Activated naive CD8-positive, alpha-beta T cell (primary cell): ENCODE measurements around the gene SGIP1.

Source experiments
- H3K27ac Mint-ChIP-seq: one replicate; pipeline ENCODE4 v1.8.0; 2021; ENCODE audit warnings: mixed read lengths
- H3K27me3 Mint-ChIP-seq: one replicate; pipeline ENCODE4 v1.8.0; 2021; ENCODE audit warnings: mixed read lengths
- H3K36me3 Mint-ChIP-seq: one replicate; pipeline ENCODE4 v1.8.0; 2021; ENCODE audit warnings: mixed read lengths
- H3K4me1 Mint-ChIP-seq: one replicate; pipeline ENCODE4 v1.8.0; 2021; ENCODE audit warnings: low read depth, mixed read lengths
- H3K4me3 Mint-ChIP-seq: one replicate; pipeline ENCODE4 v1.8.0; 2021; ENCODE audit warnings: mild to moderate bottlenecking, mixed read lengths
- H3K9me3 Mint-ChIP-seq: one replicate; pipeline ENCODE4 v1.8.0; 2021; ENCODE audit warnings: low read depth, mixed read lengths

The SGIP1 gene

GRCh38 chr1:66596191-66596590 is 62.2 kb downstream of the SGIP1 start:
- peaks cover 12% of the 10 kb centered on the region for H3K27me3 Mint-ChIP-seq
- H3K27ac Mint-ChIP-seq, result no peak overlapping the region
- no peaks in the 10 kb centered on the region for H3K9me3 Mint-ChIP-seq
- H3K4me3 Mint-ChIP-seq, result no peak overlapping the region
- H3K36me3 Mint-ChIP-seq, result no peaks in the 10 kb centered on the region
- H3K4me1 Mint-ChIP-seq, result no peaks in the 10 kb centered on the region

- Mint-ChIP-seq H3K9me3 (no peaks in the 10 kb centered on the region), H3K4me1 (no peaks in the 10 kb centered on the region), H3K27me3 (peaks cover 12% of the 10 kb centered on the region), H3K27ac (no peak overlapping the region), H3K36me3 (no peaks in the 10 kb centered on the region), H3K4me3 (no peak overlapping the region)
These were observed 63.5 kb downstream of the SGIP1 start for GRCh38 chr1:66597500-66597899.

DNA sequence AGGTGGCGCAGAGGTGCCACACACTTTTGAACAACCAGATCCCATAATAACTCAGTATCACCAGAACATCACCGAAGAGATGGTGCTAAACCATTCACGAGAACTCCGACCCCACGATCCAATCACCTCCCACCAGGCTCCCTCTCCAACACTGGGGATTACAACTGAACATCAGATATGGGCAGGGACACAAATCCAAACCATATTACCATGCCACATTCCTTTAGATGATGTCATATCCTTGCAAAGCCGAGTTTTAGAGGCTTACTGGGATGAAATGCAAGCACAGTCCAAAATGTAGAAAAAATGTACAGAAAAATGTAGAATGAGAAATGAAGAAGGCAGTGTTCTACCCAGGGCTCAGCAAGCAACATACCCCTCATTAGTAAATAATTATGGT is 64.7 kb downstream of the SGIP1 start:
- Mint-ChIP-seq H3K4me1 (no peaks in the 10 kb centered on the region), H3K4me3 (no peak overlapping the region), H3K36me3 (no peaks in the 10 kb centered on the region), H3K9me3 (no peaks in the 10 kb centered on the region), H3K27me3 (peaks cover 12% of the 10 kb centered on the region), H3K27ac (no peak overlapping the region)

- H3K4me1 Mint-ChIP-seq, result no peaks in the 10 kb centered on the region
These were observed 65.4 kb downstream of the SGIP1 start for GRCh38 chr1:66599346-66599745.

GRCh38 chr1:66599899-66600737 is 66.2 kb downstream of the SGIP1 start:
- H3K4me3 Mint-ChIP-seq, result no peak overlapping the region
- peaks cover 7% of the 10 kb centered on the region for H3K27me3 Mint-ChIP-seq
- no peak overlapping the region for H3K27ac Mint-ChIP-seq
- no peaks in the 10 kb centered on the region for H3K4me1 Mint-ChIP-seq
- no peaks in the 10 kb centered on the region for H3K9me3 Mint-ChIP-seq
- H3K36me3 Mint-ChIP-seq, result no peaks in the 10 kb centered on the region

More at GRCh38 chr1:66599346-66599745, 65.4 kb downstream of the SGIP1 start:
- Mint-ChIP-seq H3K4me3 (no peak overlapping the region), H3K27me3 (peaks cover 9% of the 10 kb centered on the region), H3K9me3 (no peaks in the 10 kb centered on the region), H3K36me3 (no peaks in the 10 kb centered on the region), H3K27ac (no peak overlapping the region)

- Mint-ChIP-seq H3K4me3 (no peak overlapping the region), H3K36me3 (no peaks in the 10 kb centered on the region), H3K27me3 (peaks cover 3% of the 10 kb centered on the region), H3K4me1 (no peaks in the 10 kb centered on the region), H3K27ac (no peak overlapping the region), H3K9me3 (no peaks in the 10 kb centered on the region)
These were observed 71.6 kb downstream of the SGIP1 start for GRCh38 chr1:66605419-66605997.

DNA sequence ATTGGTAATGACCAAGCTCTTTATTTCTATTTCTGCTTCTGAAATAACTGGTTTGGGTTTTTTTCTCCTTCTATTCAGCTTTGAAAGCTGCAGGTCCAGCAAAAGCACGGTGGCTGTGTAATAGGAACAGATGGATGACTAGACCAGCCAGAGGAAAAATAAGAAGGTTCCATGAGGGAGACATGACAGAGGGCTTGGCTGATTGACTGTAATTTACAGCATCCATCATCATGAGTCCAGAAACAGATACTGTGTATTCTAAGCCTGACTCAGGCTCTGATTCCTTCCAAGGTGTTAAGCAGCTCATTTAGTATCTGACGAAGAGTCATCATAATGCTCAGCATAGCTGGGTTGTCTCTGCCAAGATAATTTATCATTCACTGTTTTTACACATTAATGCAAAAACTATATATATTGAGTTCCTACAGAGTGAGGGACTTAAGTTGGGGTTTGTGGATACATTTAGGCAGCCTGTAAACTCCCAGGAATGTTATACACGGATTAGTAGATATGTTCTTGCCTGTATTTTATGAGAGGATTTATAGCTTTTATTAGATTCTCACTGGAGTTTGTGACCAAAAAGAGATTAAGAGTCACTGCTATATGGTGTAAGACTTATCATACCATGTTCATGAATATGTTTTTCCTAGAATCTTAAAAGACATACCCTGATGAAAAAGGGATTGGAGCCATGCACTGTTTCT is 72.6 kb downstream of the SGIP1 start:
- Mint-ChIP-seq H3K9me3 (no peaks in the 10 kb centered on the region), H3K27me3 (peaks cover 3% of the 10 kb centered on the region), H3K4me3 (no peak overlapping the region), H3K4me1 (no peaks in the 10 kb centered on the region), H3K27ac (no peak overlapping the region), H3K36me3 (no peaks in the 10 kb centered on the region)

DNA sequence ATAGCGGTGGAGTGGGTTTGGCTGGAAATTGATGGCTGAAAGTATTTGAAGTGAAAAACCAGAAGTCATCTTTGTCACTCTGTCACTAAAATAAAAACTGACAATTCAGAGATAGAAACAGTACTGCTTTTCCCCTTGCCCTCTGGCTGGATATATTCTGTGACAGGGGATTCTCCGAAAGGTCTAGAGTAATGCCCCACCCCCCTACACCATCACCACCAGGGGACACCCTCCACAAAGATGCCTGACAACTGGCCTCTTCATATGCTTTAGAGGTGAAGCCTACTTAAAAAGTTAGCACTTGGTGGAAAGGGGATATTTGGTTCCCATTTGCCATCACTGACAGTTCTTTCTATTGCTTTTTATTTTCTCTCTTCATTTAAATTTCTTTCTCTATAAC is 73.5 kb downstream of the SGIP1 start:
- Mint-ChIP-seq H3K27ac (no peak overlapping the region), H3K27me3 (peaks cover 3% of the 10 kb centered on the region), H3K4me3 (no peak overlapping the region), H3K36me3 (no peaks in the 10 kb centered on the region), H3K9me3 (no peaks in the 10 kb centered on the region), H3K4me1 (no peaks in the 10 kb centered on the region)

DNA sequence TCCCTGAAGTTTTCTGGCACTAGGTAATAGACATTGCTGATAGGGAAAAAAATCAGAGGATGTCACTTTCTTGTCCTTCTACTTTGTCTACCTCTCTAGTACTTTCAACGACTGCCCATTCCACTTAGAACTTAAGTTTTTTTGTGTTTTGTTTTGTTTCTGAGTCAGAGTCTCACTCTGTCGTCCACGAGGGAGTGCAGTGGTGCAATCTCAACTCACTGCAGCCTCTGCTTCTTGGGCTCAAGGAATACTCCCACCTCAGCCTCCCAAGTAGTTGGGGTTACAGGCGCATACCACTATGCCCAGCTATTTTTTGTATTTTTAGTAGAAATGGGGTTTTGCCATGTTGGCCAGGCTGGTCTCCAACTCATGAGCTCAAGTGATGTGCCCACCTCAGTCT is 79.2 kb downstream of the SGIP1 start:
- Mint-ChIP-seq H3K36me3 (no peaks in the 10 kb centered on the region), H3K27ac (no peak overlapping the region), H3K27me3 (peaks cover 1% of the 10 kb centered on the region), H3K4me3 (no peak overlapping the region), H3K4me1 (peaks cover 3% of the 10 kb centered on the region), H3K9me3 (no peaks in the 10 kb centered on the region)

- no peaks in the 10 kb centered on the region for H3K27me3 Mint-ChIP-seq
- peaks cover 3% of the 10 kb centered on the region for H3K4me1 Mint-ChIP-seq
- no peak overlapping the region for H3K4me3 Mint-ChIP-seq
- no peak overlapping the region for H3K27ac Mint-ChIP-seq
- no peaks in the 10 kb centered on the region for H3K9me3 Mint-ChIP-seq
- no peaks in the 10 kb centered on the region for H3K36me3 Mint-ChIP-seq
These were observed 83.6 kb downstream of the SGIP1 start for GRCh38 chr1:66617362-66618184.

DNA sequence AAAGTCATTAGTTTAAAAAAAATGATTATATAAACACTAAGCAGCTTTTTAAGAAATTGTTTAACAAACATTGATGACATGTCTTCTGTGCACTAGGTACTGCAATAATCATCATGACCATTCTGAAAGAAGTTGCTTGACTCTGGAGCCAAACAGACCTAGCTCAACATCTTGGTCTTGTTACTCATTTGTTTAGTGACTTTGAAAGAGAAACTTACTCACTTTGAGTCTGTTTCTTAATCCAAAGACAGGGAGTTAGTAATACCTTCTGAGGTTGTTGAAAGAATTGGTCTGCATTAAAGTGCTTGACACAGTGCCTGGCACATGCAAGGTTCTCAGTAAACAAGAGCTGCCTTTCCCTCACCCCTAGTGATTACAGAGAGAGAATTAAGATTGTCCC is 84.4 kb downstream of the SGIP1 start:
- H3K4me3 Mint-ChIP-seq, result no peak overlapping the region
- no peaks in the 10 kb centered on the region for H3K9me3 Mint-ChIP-seq
- no peaks in the 10 kb centered on the region for H3K36me3 Mint-ChIP-seq
- H3K4me1 Mint-ChIP-seq, result peaks cover 3% of the 10 kb centered on the region
- H3K27me3 Mint-ChIP-seq, result no peaks in the 10 kb centered on the region
- H3K27ac Mint-ChIP-seq, result no peak overlapping the region

GRCh38 chr1:66623812-66624211 is 89.9 kb downstream of the SGIP1 start:
- Mint-ChIP-seq H3K36me3 (no peaks in the 10 kb centered on the region), H3K27me3 (no peaks in the 10 kb centered on the region)

GRCh38 chr1:66624412-66625060 is 90.6 kb downstream of the SGIP1 start:
- no peaks in the 10 kb centered on the region for H3K36me3 Mint-ChIP-seq
- peaks cover 1% of the 10 kb centered on the region for H3K4me1 Mint-ChIP-seq
- H3K27me3 Mint-ChIP-seq, result no peaks in the 10 kb centered on the region
- H3K4me3 Mint-ChIP-seq, result peak overlapping the region; percentile 42
- no peaks in the 10 kb centered on the region for H3K9me3 Mint-ChIP-seq
- H3K27ac Mint-ChIP-seq, result peak overlapping the region; percentile 55

More at GRCh38 chr1:66623812-66624211, 89.9 kb downstream of the SGIP1 start:
- Mint-ChIP-seq H3K9me3 (no peaks in the 10 kb centered on the region), H3K4me3 (no peak overlapping the region), H3K27ac (no peak overlapping the region), H3K4me1 (peaks cover 1% of the 10 kb centered on the region)

DNA sequence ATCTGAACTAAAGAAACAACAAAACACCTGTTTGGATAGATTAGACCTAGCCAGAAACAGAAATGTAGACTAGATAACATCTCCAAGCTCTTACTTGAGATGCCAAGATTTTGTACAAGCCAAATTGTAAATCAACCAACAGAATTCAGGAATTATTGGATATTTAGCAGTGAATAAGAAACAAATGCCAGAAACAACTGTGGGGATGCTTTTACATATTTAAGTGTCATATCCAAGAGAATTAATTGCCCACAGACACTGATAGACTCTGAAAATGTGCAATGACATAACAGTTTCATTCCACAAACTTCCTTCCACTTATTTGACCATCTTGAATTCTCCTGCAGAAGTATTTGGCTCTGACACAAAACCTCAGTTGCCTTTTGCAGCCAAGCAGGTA is 92.3 kb downstream of the SGIP1 start:
- Mint-ChIP-seq H3K27ac (no peak overlapping the region), H3K4me3 (no peak overlapping the region), H3K27me3 (no peaks in the 10 kb centered on the region), H3K36me3 (no peaks in the 10 kb centered on the region), H3K9me3 (no peaks in the 10 kb centered on the region), H3K4me1 (peaks cover 1% of the 10 kb centered on the region)
